Mesendoderm (in vitro differentiated cells): ENCODE results near the gene TMEM178B.

Experiments
- DNase-seq: peaks from one replicate; pipeline ENCODE4 v3.0.0; 2013
- H2AK5ac ChIP-seq: 2 replicates; pipeline ENCODE4 v1.6.1; 2013; ENCODE audit warnings: low read length, inconsistent platforms
- H2BK120ac ChIP-seq: 2 replicates; pipeline ENCODE4 v1.6.1; 2013; ENCODE audit warnings: low read depth, mild to moderate bottlenecking, low read length, moderate library complexity, mixed read lengths
- H2BK15ac ChIP-seq: replicated peaks from 2 replicates; pipeline ENCODE4 v1.6.1; 2013; ENCODE audit warnings: low read depth, mild to moderate bottlenecking, moderate library complexity
- H2BK5ac ChIP-seq: 2 replicates; pipeline ENCODE4 v1.6.1; 2013; ENCODE audit warnings: low read length, inconsistent platforms
- H3K18ac ChIP-seq: 2 replicates; pipeline ENCODE4 v1.6.1; 2013; ENCODE audit warnings: mild to moderate bottlenecking, low read length, mixed read lengths
- H3K23ac ChIP-seq: one replicate; pipeline ENCODE4 v1.6.1; 2013; ENCODE audit warnings: low read length
- H3K27ac ChIP-seq: 2 replicates; pipeline ENCODE4 v1.5.1; 2013; ENCODE audit warnings: low read depth, mild to moderate bottlenecking, inconsistent platforms, low read length, moderate library complexity
- H3K27me3 ChIP-seq: 2 replicates; pipeline ENCODE4 v1.6.1; 2013; ENCODE audit warnings: low read length, control low read depth, mild to moderate bottlenecking, inconsistent platforms; ENCODE audit not compliant: insufficient read depth, poor library complexity
- H3K36me3 ChIP-seq: 2 replicates; pipeline ENCODE4 v1.6.1; 2013; ENCODE audit warnings: low read length, inconsistent platforms; ENCODE audit not compliant: control insufficient read depth, insufficient read depth
- H3K4ac ChIP-seq: one replicate; pipeline ENCODE4 v1.6.1; 2013; ENCODE audit warnings: low read depth, mild to moderate bottlenecking, low read length, moderate library complexity
- H3K4me1 ChIP-seq: 2 replicates; pipeline ENCODE4 v1.6.1; 2013; ENCODE audit warnings: low read depth, low read length, inconsistent platforms; ENCODE audit not compliant: control insufficient read depth
- H3K4me2 ChIP-seq: 2 replicates; pipeline ENCODE4 v1.6.1; 2013; ENCODE audit warnings: low read length
- H3K4me3 ChIP-seq: 2 replicates; pipeline ENCODE4 v1.5.1; 2013; ENCODE audit warnings: mild to moderate bottlenecking, low read length
- H3K56ac ChIP-seq: one replicate; pipeline ENCODE4 v1.6.1; 2013; ENCODE audit warnings: low read length
- H3K79me1 ChIP-seq: 2 replicates; pipeline ENCODE4 v1.6.1; 2013; ENCODE audit warnings: low read length, inconsistent platforms
- H3K79me2 ChIP-seq: 2 replicates; pipeline ENCODE4 v1.6.1; 2013; ENCODE audit warnings: mild to moderate bottlenecking, low read length; ENCODE audit not compliant: control insufficient read depth, insufficient read depth
- H3K9ac ChIP-seq: 2 replicates; pipeline ENCODE4 v1.6.1; 2013; ENCODE audit warnings: low read length, inconsistent platforms
- H4K5ac ChIP-seq: one replicate; pipeline ENCODE4 v1.6.1; 2013; ENCODE audit warnings: low read length
- H4K8ac ChIP-seq: one replicate; pipeline ENCODE4 v1.6.1; 2013; ENCODE audit warnings: low read depth, mild to moderate bottlenecking, control low read depth, low read length, moderate library complexity
- WGBS: extraction: QIAGEN DNeasy Blood & Tissue Kit; methylation state at CpG from one replicate; pipeline ENCODE4 v1.1.7; 2013; ENCODE audit warnings: low lambda C conversion rate, missing lambda C conversion rate; ENCODE audit not compliant: insufficient coverage; ENCODE audit errors: extremely low coverage; 5-methylcytosine and 5-hydroxymethylcytosine counted together

TMEM178B gene

GRCh38 chr7:141210862-141211261 lies 137.0 kb downstream of the TMEM178B start:
- H3K9ac ChIP-seq, result no peak overlapping the region
- no peaks in the 10 kb centered on the region for H3K79me2 ChIP-seq
- no peak overlapping the region for H4K8ac ChIP-seq
- no peaks in the 10 kb centered on the region for H3K4me1 ChIP-seq
- no peak overlapping the region for H2BK120ac ChIP-seq
- no peak overlapping the region for H3K4me3 ChIP-seq
- no peak overlapping the region for H3K27ac ChIP-seq
- H2BK15ac ChIP-seq, result no peak overlapping the region
- H3K4me2 ChIP-seq, result no peak overlapping the region
- no peak overlapping the region for H3K4ac ChIP-seq
- H2BK5ac ChIP-seq, result no peak overlapping the region
- no peak overlapping the region for H3K18ac ChIP-seq
- H3K79me1 ChIP-seq, result no peaks in the 10 kb centered on the region
- H3K56ac ChIP-seq, result no peak overlapping the region
- no peak overlapping the region for H4K5ac ChIP-seq
- H2AK5ac ChIP-seq, result no peak overlapping the region
- no peak for DNase-seq
- H3K23ac ChIP-seq, result no peak overlapping the region
- H3K36me3 ChIP-seq, result no peaks in the 10 kb centered on the region
- WGBS, result 100% methylated on average over 1 of the region's 2 CpGs
- no peaks in the 10 kb centered on the region for H3K27me3 ChIP-seq

- Histone ChIP-seq H3K79me1 (no peaks in the 10 kb centered on the region), H3K27me3 (no peaks in the 10 kb centered on the region), H3K4me2 (no peak overlapping the region), H3K23ac (no peak overlapping the region), H4K5ac (no peak overlapping the region), H3K9ac (no peak overlapping the region), H3K4me1 (no peaks in the 10 kb centered on the region), H2AK5ac (no peak overlapping the region), H4K8ac (no peak overlapping the region), H3K79me2 (no peaks in the 10 kb centered on the region), H2BK120ac (no peak overlapping the region), H2BK5ac (no peak overlapping the region), H3K4me3 (no peak overlapping the region), H3K18ac (no peak overlapping the region), H3K4ac (no peak overlapping the region), H3K27ac (no peak overlapping the region), H3K36me3 (no peaks in the 10 kb centered on the region), H2BK15ac (no peak overlapping the region), H3K56ac (no peak overlapping the region)
- DNase-seq, result no peak
- WGBS, result no CpG with 5 or more reads among the region's 2 CpGs
Observed at GRCh38 chr7:141213226-141213625, 139.4 kb downstream of the TMEM178B start.

DNA sequence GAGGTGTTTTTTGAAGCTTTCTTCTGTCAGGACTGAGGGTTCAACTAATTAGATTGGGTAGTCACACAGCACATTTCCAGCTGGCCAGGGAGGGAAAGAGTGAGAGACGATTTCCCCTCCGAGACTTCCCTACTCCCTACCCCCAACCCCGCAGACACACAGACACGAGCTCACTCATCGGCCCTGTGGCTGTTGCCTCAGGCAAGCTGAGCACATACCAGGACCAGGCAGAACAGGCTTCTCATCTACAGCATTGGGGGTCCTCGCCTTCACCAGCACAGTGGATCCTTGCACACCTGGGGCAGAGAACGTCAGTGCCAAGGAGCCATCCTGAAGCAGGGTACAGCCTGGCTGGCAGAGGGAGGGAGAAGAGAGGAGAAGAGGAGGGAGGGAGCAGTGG lies 144.1 kb downstream of the TMEM178B start:
- H3K27me3 ChIP-seq, result no peaks in the 10 kb centered on the region
- DNase-seq, result peak; percentile 36

DNA sequence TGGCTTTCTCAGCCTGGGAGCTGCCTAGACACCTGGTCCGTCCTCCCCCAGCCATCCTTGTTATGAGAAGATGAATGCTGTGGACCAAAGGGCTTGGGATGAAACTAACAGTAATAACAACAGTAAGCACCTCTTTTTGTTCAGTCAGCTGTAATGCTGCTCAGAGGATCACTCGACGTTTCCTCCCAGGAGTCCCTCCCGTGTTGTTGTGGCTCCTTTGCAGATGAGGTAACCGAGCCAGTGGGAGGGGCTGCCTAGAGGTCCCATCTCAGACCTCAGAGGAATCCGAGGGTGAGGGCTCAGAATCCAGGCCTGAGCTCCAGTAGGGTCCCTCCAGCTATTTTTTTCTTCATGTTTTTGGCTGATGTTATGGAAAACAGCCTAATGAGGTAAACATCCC lies 145.1 kb downstream of the TMEM178B start:
- Histone ChIP-seq H3K23ac (no peak overlapping the region), H3K27ac (no peak overlapping the region), H2AK5ac (no peak overlapping the region), H4K8ac (no peak overlapping the region), H2BK5ac (no peak overlapping the region), H3K4me2 (no peak overlapping the region), H3K9ac (no peak overlapping the region), H3K4me1 (no peaks in the 10 kb centered on the region), H4K5ac (no peak overlapping the region), H3K79me1 (no peaks in the 10 kb centered on the region), H3K4ac (no peak overlapping the region), H3K4me3 (no peak overlapping the region), H3K36me3 (no peaks in the 10 kb centered on the region), H2BK120ac (no peak overlapping the region), H3K27me3 (no peaks in the 10 kb centered on the region), H2BK15ac (no peak overlapping the region), H3K18ac (no peak overlapping the region), H3K79me2 (no peaks in the 10 kb centered on the region), H3K56ac (no peak overlapping the region)
- DNase-seq, result no peak
- WGBS, result no CpG with 5 or more reads among the region's 6 CpGs

More for the DNA sequence above, 144.1 kb downstream of the TMEM178B start:
- Histone ChIP-seq H4K5ac (no peak overlapping the region), H3K27ac (no peak overlapping the region), H3K79me1 (no peaks in the 10 kb centered on the region), H3K36me3 (no peaks in the 10 kb centered on the region), H3K79me2 (no peaks in the 10 kb centered on the region), H3K23ac (no peak overlapping the region), H2BK120ac (no peak overlapping the region), H3K18ac (no peak overlapping the region), H3K4me2 (no peak overlapping the region), H3K56ac (peak overlapping the region; percentile 9), H2BK5ac (no peak overlapping the region), H4K8ac (no peak overlapping the region), H2BK15ac (no peak overlapping the region), H3K4ac (no peak overlapping the region), H3K4me3 (no peak overlapping the region), H3K4me1 (no peaks in the 10 kb centered on the region), H2AK5ac (no peak overlapping the region), H3K9ac (no peak overlapping the region)
- WGBS, result no CpG with 5 or more reads among the region's 7 CpGs

DNA sequence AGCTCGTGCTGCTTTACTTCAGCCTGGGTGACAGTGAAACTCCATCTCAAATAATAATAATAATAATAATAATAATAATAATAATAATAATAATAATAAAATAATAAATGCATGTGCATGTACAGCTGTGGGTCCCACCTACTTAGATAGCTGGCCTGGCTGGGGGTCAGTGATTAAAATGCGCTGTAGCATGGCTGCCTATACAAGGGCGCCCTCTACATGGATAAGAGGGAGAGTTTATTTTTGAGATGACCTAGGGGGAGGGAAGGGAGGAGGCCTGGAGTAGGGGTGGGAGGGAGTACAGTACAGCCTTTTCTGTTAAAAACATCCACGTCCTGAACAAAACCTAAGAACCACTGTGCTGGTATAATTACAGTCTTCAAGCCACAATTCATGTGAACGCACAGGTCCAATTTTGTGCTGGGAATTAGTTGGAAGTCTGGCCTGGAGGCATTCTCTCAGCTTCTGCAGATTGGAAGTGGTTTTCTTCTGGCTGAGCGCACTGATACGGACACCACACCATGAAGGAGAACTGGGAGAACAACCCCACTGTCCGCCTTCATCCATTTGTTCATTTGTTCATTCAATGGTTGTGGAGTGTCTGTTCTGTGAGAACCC lies 146.5 kb downstream of the TMEM178B start:
- no peak overlapping the region for H3K27ac ChIP-seq
- H4K5ac ChIP-seq, result no peak overlapping the region
- H3K4me1 ChIP-seq, result no peaks in the 10 kb centered on the region
- no peaks in the 10 kb centered on the region for H3K79me2 ChIP-seq
- H2AK5ac ChIP-seq, result no peak overlapping the region
- no peaks in the 10 kb centered on the region for H3K79me1 ChIP-seq
- no peaks in the 10 kb centered on the region for H3K27me3 ChIP-seq
- no peak overlapping the region for H3K9ac ChIP-seq
- no peak overlapping the region for H3K23ac ChIP-seq
- no peak overlapping the region for H3K56ac ChIP-seq
- H2BK15ac ChIP-seq, result no peak overlapping the region
- DNase-seq, result peak; percentile 55
- no peak overlapping the region for H2BK5ac ChIP-seq
- no peaks in the 10 kb centered on the region for H3K36me3 ChIP-seq
- H3K4me3 ChIP-seq, result no peak overlapping the region
- H2BK120ac ChIP-seq, result no peak overlapping the region
- H3K4ac ChIP-seq, result no peak overlapping the region
- no peak overlapping the region for H3K18ac ChIP-seq
- WGBS, result no CpG with 5 or more reads among the region's 8 CpGs
- H4K8ac ChIP-seq, result no peak overlapping the region
- no peak overlapping the region for H3K4me2 ChIP-seq

DNA sequence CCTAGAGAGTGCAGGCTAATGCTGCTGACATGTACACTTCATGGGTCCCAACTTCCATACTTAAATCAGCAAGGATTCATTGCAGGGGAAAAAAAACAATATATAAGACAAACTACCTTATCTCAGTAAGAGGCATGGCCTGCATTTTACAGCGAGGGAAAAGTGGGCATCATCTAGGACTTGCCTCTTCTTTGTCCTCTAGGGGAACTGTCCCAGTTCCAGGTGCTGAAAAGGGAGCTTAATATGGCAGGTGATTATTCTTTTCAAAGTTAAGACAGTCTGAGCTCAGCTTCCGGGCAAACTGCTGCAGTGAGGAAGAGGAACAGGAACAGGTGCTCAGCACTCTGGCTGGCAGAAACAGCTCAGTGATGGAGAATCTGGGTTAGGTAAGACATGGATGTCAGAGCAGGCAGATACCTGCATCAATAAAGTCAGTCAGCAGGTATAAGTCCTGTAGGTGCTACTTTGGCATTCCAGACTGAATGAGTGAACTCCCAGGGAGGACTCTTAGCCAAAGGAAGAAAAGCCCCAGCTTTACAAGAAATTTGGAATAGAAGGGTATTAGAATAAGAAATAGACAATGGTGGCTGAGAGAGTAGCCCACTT lies 147.2 kb downstream of the TMEM178B start:
- H3K18ac ChIP-seq, result no peak overlapping the region
- H2AK5ac ChIP-seq, result no peak overlapping the region
- H2BK15ac ChIP-seq, result no peak overlapping the region
- H3K4me1 ChIP-seq, result no peaks in the 10 kb centered on the region
- H3K23ac ChIP-seq, result no peak overlapping the region
- H3K79me1 ChIP-seq, result no peaks in the 10 kb centered on the region
- H3K36me3 ChIP-seq, result no peaks in the 10 kb centered on the region
- no peak overlapping the region for H3K56ac ChIP-seq
- no peak overlapping the region for H4K5ac ChIP-seq
- no peak overlapping the region for H2BK120ac ChIP-seq
- H4K8ac ChIP-seq, result no peak overlapping the region
- H2BK5ac ChIP-seq, result no peak overlapping the region
- H3K27me3 ChIP-seq, result no peaks in the 10 kb centered on the region
- no peaks in the 10 kb centered on the region for H3K79me2 ChIP-seq
- H3K4me3 ChIP-seq, result no peak overlapping the region
- no CpG with 5 or more reads among the region's 2 CpGs for WGBS
- H3K4ac ChIP-seq, result no peak overlapping the region
- peak; percentile 55 for DNase-seq
- no peak overlapping the region for H3K4me2 ChIP-seq
- no peak overlapping the region for H3K9ac ChIP-seq
- no peak overlapping the region for H3K27ac ChIP-seq
